DOHH2 (cell line): ENCODE data around the gene CCDC88C.

Experiments used
- H3F3A ChIP-seq: fragments of 200-600 bp; sonication (generic), shearing (Covaris generic); 2 replicates; pipeline ENCODE4 v1.6.0; 2016; ENCODE audit warnings: antibody characterized with exemption, mild to moderate bottlenecking; ENCODE audit not compliant: control insufficient read depth, insufficient read depth
- H3K27ac ChIP-seq: fragments of 200-600 bp; sonication (generic); 2 replicates; pipeline ENCODE4 v1.5.1; 2014; ENCODE audit warnings: low read depth, mild to moderate bottlenecking, low read length, moderate library complexity
- H3K27me3 ChIP-seq: fragments of 200-600 bp; sonication (generic); 2 replicates; pipeline ENCODE4 v1.6.1; 2014; ENCODE audit warnings: mild to moderate bottlenecking, low read length, mixed read lengths; ENCODE audit not compliant: control insufficient read depth
- H3K36me3 ChIP-seq: fragments of 200-600 bp; sonication (generic); 2 replicates; pipeline ENCODE4 v1.6.1; 2014; ENCODE audit warnings: mild to moderate bottlenecking, low read length, moderate library complexity, mixed read lengths; ENCODE audit not compliant: control insufficient read depth
- H3K4me1 ChIP-seq: fragments of 200-600 bp; sonication (generic); 2 replicates; pipeline ENCODE4 v1.6.1; 2014; ENCODE audit warnings: mild to moderate bottlenecking, low read length, mixed read lengths; ENCODE audit not compliant: control insufficient read depth
- H3K4me2 ChIP-seq: fragments of 200-600 bp; sonication (generic); 2 replicates; pipeline ENCODE4 v1.6.0; 2014; ENCODE audit warnings: mild to moderate bottlenecking, low read length, moderate library complexity
- H3K4me3 ChIP-seq: fragments of 200-600 bp; sonication (generic); 2 replicates; pipeline ENCODE4 v1.5.1; 2014; ENCODE audit warnings: mild to moderate bottlenecking, low read length, mixed read lengths
- H3K79me2 ChIP-seq: fragments of 200-600 bp; sonication (generic); 2 replicates; pipeline ENCODE4 v1.6.1; 2014; ENCODE audit warnings: mild to moderate bottlenecking, low read length, mixed read lengths; ENCODE audit not compliant: control insufficient read depth
- H3K9me2 ChIP-seq: fragments of 200-600 bp; sonication (generic); replicated peaks from 2 replicates; pipeline ENCODE4 v1.6.1; 2014; ENCODE audit warnings: mild to moderate bottlenecking, low read length, mixed read lengths; ENCODE audit not compliant: control insufficient read depth
- H3K9me3 ChIP-seq: fragments of 200-600 bp; sonication (generic); 2 replicates; pipeline ENCODE4 v1.6.1; 2014; ENCODE audit warnings: antibody characterized with exemption, low read length, mixed read lengths; ENCODE audit not compliant: control insufficient read depth, insufficient read depth
- H4K20me1 ChIP-seq: fragments of 200-600 bp; sonication (generic); 2 replicates; pipeline ENCODE4 v1.6.0; 2014; ENCODE audit warnings: low read depth, mild to moderate bottlenecking, antibody characterized with exemption, low read length, moderate library complexity; ENCODE audit not compliant: control insufficient read depth, insufficient read depth
- CTCF ChIP-seq: fragments of 200-600 bp; sonication (generic); IDR thresholded peaks from one replicate; pipeline ENCODE4 v1.5.1; 2014; ENCODE audit warnings: antibody characterized with exemption, mild to moderate bottlenecking, low read depth, low read length; ENCODE audit not compliant: poor library complexity, severe bottlenecking
- EZH2phosphoT487 ChIP-seq: fragments of 200-600 bp; sonication (generic); IDR thresholded peaks from 2 replicates; pipeline ENCODE4 v1.6.1; 2017; ENCODE audit warnings: borderline replicate concordance, mild to moderate bottlenecking, antibody characterized with exemption, low read length, moderate library complexity, mixed read lengths

The CCDC88C gene

GRCh38 chr14:91321131-91321530 lies 96.5 kb downstream of the CCDC88C start:
- Histone ChIP-seq H3K9me2 (no peaks in the 10 kb centered on the region), H3K79me2 (peaks cover 39% of the 10 kb centered on the region), H3K9me3 (no peaks in the 10 kb centered on the region), H4K20me1 (no peaks in the 10 kb centered on the region), H3K4me3 (no peak overlapping the region), H3K4me2 (no peak overlapping the region), H3K27ac (peak overlapping the region; percentile 96; the same call in 1 of the 2 replicates), H3K4me1 (peaks cover 90% of the 10 kb centered on the region), H3K36me3 (peaks cover 96% of the 10 kb centered on the region), H3F3A (peaks cover 39% of the 10 kb centered on the region), H3K27me3 (no peaks in the 10 kb centered on the region)
- TF ChIP-seq EZH2phosphoT487 (no peak), CTCF (no peak)

- Histone ChIP-seq H3K27me3 (no peaks in the 10 kb centered on the region), H3K36me3 (peaks cover 95% of the 10 kb centered on the region), H3K4me2 (no peak overlapping the region), H3K79me2 (peaks cover 47% of the 10 kb centered on the region), H3K27ac (no peak overlapping the region), H3K9me3 (no peaks in the 10 kb centered on the region), H4K20me1 (no peaks in the 10 kb centered on the region), H3K4me3 (no peak overlapping the region), H3K4me1 (peaks cover 91% of the 10 kb centered on the region), H3F3A (peaks cover 30% of the 10 kb centered on the region), H3K9me2 (no peaks in the 10 kb centered on the region)
- TF ChIP-seq EZH2phosphoT487: no peak
- no peak for TF ChIP-seq CTCF
These were observed 97.4 kb downstream of the CCDC88C start for GRCh38 chr14:91320266-91320665.

- Histone ChIP-seq H3K4me1 (peaks cover 84% of the 10 kb centered on the region), H3K27ac (peak overlapping the region; percentile 72; the same call in 1 of the 2 replicates), H3K9me2 (no peaks in the 10 kb centered on the region), H4K20me1 (no peaks in the 10 kb centered on the region), H3K79me2 (peaks cover 56% of the 10 kb centered on the region), H3K4me3 (no peak overlapping the region), H3F3A (peaks cover 21% of the 10 kb centered on the region), H3K4me2 (no peak overlapping the region), H3K9me3 (no peaks in the 10 kb centered on the region), H3K27me3 (no peaks in the 10 kb centered on the region), H3K36me3 (peaks cover 95% of the 10 kb centered on the region)
- TF ChIP-seq CTCF (no peak), EZH2phosphoT487 (no peak)
These were observed 98.7 kb downstream of the CCDC88C start for GRCh38 chr14:91318911-91319310.
